Cardiac muscle cell (in vitro differentiated cells and primary cell): ENCODE data around the gene VAT1. TPM values are rescaled to one million over a fixed set of nuclear protein-coding genes. Genes with fewer than 3 reads are reported as not detected.
"Not testable (repeated sequence)": the region's sequence is repeated elsewhere in the genome, so short reads cannot be mapped to it uniquely, and the experiment has no call there.

Experiments used
- DNase-seq, 2 donors: peaks; one replicate each; pipeline versions ENCODE4 v3.0.0 to v3.0.0-alpha.2; 2010 to 2017; ENCODE audit warnings: low read depth in 1 of 2, low spot score in 1 of 2
- H3K27ac ChIP-seq: fragments of 200-600 bp; sonication (generic); 2 replicates; pipeline ENCODE4 v1.5.1; 2016
- H3K27me3 ChIP-seq: fragments of 200-600 bp; sonication (generic); 2 replicates; pipeline ENCODE4 v1.6.0; 2016; ENCODE audit warnings: control low read depth
- H3K36me3 ChIP-seq: fragments of 200-600 bp; sonication (generic); 2 replicates; pipeline ENCODE4 v1.5.1; 2016; ENCODE audit warnings: control low read depth
- H3K4me1 ChIP-seq: fragments of 200-600 bp; sonication (generic); 2 replicates; pipeline ENCODE4 v1.8.1; 2017; ENCODE audit warnings: low read depth, mild to moderate bottlenecking, mixed run types
- H3K4me3 ChIP-seq: fragments of 200-600 bp; sonication (generic); 2 replicates; pipeline ENCODE4 v1.5.1; 2016; ENCODE audit warnings: mild to moderate bottlenecking
- H3K9me3 ChIP-seq: fragments of 200-600 bp; sonication (generic); 2 replicates; pipeline ENCODE4 v1.5.1; 2017; ENCODE audit warnings: low read depth, mild to moderate bottlenecking, control low read depth
- polyA plus RNA-seq: library from polyadenylated mRNA; unstranded; fragments of >200 nt; fragmentation: Nextera tagmentation; extraction: Ambion mirVana; gene quantifications from 2 replicates; pipeline ENCODE4 v1.2.1, GENCODE V29; 2016
- total RNA-seq: library from RNA; depleted of rRNA; stranded (reverse); fragments of >200 nt; gene quantifications from 2 replicates; pipeline ENCODE4 v1.2.3, GENCODE V29; 2016
- TF ChIP-seq, protein P1 (sequence below): IDR thresholded peaks from 2 replicates; pipeline ENCODE4 v1.5.1; 2012; ENCODE audit warnings: low read depth, mild to moderate bottlenecking, low read length

VAT1 gene
- total and polyA plus RNA-seq, 2 experiments from 2014 or later, result 207 to 312 TPM

- DNase-seq, result no peak
- H3K4me3 ChIP-seq, result no peak overlapping the region
- H3K27me3 ChIP-seq, result no peaks in the 10 kb centered on the region
- H3K4me1 ChIP-seq, result peaks cover 22% of the 10 kb centered on the region
- TF ChIP-seq, protein P1, sequence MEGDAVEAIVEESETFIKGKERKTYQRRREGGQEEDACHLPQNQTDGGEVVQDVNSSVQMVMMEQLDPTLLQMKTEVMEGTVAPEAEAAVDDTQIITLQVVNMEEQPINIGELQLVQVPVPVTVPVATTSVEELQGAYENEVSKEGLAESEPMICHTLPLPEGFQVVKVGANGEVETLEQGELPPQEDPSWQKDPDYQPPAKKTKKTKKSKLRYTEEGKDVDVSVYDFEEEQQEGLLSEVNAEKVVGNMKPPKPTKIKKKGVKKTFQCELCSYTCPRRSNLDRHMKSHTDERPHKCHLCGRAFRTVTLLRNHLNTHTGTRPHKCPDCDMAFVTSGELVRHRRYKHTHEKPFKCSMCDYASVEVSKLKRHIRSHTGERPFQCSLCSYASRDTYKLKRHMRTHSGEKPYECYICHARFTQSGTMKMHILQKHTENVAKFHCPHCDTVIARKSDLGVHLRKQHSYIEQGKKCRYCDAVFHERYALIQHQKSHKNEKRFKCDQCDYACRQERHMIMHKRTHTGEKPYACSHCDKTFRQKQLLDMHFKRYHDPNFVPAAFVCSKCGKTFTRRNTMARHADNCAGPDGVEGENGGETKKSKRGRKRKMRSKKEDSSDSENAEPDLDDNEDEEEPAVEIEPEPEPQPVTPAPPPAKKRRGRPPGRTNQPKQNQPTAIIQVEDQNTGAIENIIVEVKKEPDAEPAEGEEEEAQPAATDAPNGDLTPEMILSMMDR, result no peak
- no peaks in the 10 kb centered on the region for H3K36me3 ChIP-seq
- no peaks in the 10 kb centered on the region for H3K9me3 ChIP-seq
- no peak overlapping the region for H3K27ac ChIP-seq
Measured at GRCh38 chr17:43010667-43011308, 11.4 kb downstream of the VAT1 start.

GRCh38 chr17:43006639-43007551 lies 15.3 kb downstream of the VAT1 start, which contains the start of gene IFI35:
IFI35 (plus strand) TSS chr17:43006784; CDS start chr17:43006948, 164 bp downstream.
- TF ChIP-seq, protein P1, result peak; percentile 38
- H3K36me3 ChIP-seq, result peaks cover 12% of the 10 kb centered on the region
- peak within 1 kb of the TSS; percentile 74 for H3K27ac ChIP-seq
- peak; percentile 72 to 90 for DNase-seq
- H3K4me3 ChIP-seq, result peak within 1 kb of the TSS; percentile 21
- H3K27me3 ChIP-seq, result no peaks in the 10 kb centered on the region
- no peaks in the 10 kb centered on the region for H3K9me3 ChIP-seq
- peaks cover 4% of the 10 kb centered on the region for H3K4me1 ChIP-seq

DNA sequence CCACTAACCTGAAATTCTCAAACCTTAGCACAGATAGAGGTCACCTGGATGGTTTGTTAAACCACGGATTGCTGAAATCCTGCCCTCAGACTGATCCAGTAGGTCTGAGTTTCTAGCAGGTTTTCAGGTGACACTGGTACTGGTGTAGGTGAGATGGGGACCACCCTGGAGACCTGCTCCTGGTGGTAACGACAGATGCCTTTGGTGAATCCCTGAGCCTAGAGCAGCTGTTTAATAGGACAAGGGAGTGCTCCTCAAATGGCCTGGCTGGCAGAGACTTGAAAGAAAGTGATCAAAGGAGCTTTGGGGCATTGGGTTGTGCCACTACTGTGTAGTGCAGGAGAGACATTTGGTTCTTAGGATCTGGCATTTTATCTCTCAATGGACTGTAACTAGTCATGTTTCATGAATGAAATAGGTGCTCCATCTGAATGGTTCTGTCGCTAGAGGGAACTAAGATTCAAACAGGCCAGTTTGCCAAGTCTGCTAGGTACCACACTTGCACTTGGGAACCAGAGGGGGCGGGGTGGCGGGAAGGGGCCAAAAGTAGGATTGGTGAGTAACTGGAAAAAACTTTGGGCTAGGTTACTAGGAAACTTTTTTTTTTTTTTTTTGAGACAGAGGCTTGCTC lies 18.5 kb downstream of the VAT1 start:
- peak in 1 of 2 donors; percentile 52 for DNase-seq
- peak overlapping the region; percentile 64 for H3K27ac ChIP-seq
- peaks cover 30% of the 10 kb centered on the region for H3K36me3 ChIP-seq
- H3K9me3 ChIP-seq, result no peaks in the 10 kb centered on the region
- no peak overlapping the region for H3K4me3 ChIP-seq
- H3K4me1 ChIP-seq, result peaks cover 8% of the 10 kb centered on the region
- H3K27me3 ChIP-seq, result no peaks in the 10 kb centered on the region
- TF ChIP-seq, protein P1, result no peak

- not testable (repeated sequence) for DNase-seq, H3K27me3 ChIP-seq, H3K9me3 ChIP-seq, H3K27ac ChIP-seq, H3K4me3 ChIP-seq
- H3K36me3 ChIP-seq, result peaks cover 30% of the 10 kb centered on the region
- peaks cover 14% of the 10 kb centered on the region for H3K4me1 ChIP-seq
Measured at GRCh38 chr17:43000894-43001293, 21.3 kb downstream of the VAT1 start.

GRCh38 chr17:42999003-42999525 lies 23.1 kb downstream of the VAT1 start:
- peak overlapping the region; percentile 98 for H3K27ac ChIP-seq
- TF ChIP-seq, protein P1, result no peak
- H3K36me3 ChIP-seq, result peaks cover 30% of the 10 kb centered on the region
- no peaks in the 10 kb centered on the region for H3K9me3 ChIP-seq
- H3K4me3 ChIP-seq, result peak overlapping the region; percentile 86
- peaks cover 14% of the 10 kb centered on the region for H3K4me1 ChIP-seq
- H3K27me3 ChIP-seq, result no peaks in the 10 kb centered on the region
- no peak for DNase-seq
